HG03066 (cell line): ENCODE results near the gene RIC8A.

ENCODE experiments used
- ATAC-seq: cut with Tn5 transposase; IDR thresholded peaks from one replicate; pipeline ENCODE4 v1.9.1; 2021; ENCODE audit warnings: low read depth; ENCODE audit not compliant: unreplicated experiment

RIC8A gene

DNA sequence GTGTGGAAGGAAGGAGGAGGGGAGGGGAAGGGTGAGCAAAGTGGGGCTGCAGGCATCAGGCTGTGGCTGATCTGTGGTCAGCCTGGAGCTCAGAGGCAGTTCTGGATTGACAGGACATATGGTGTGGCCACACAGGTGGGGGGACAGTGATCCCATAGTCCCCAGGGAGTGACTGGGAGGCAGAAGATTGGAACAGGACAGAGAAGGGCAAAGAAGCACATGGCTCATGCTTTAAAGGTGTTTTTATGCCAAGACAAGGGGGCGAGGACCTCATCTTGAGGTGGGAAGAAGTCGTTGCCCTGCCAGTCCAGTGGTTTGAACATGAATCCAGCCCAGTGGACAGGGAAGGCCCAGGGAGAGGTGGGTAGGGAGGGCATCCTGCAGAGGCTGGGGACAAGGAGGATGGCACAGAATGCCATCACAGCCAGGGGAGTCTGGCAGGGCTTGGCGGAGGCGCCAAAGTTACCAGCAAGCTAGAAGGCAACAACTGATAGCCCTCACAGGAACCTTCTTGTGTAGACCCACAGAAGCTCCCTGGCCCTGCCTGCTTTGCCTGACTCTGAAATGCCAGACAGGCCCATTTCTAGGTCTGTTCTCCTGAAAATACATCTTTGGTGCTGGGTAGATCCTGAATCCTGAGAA lies 3.4 kb upstream of the RIC8A start:
- ATAC-seq: no peak

- ATAC-seq: no peak
These were observed 2.9 kb upstream of the RIC8A start for GRCh38 chr11:204587-205109.

- ATAC-seq: no peak
These were observed 2.1 kb upstream of the RIC8A start for GRCh38 chr11:205221-206001.

GRCh38 chr11:206002-206384 lies 1.5 kb upstream of the RIC8A start:
- no peak for ATAC-seq

GRCh38 chr11:206526-207207 lies 841 bp upstream of the RIC8A start:
- ATAC-seq: peak; percentile 19

GRCh38 chr11:207863-208180 lies 314 bp downstream of the RIC8A start:
- no peak for ATAC-seq

DNA sequence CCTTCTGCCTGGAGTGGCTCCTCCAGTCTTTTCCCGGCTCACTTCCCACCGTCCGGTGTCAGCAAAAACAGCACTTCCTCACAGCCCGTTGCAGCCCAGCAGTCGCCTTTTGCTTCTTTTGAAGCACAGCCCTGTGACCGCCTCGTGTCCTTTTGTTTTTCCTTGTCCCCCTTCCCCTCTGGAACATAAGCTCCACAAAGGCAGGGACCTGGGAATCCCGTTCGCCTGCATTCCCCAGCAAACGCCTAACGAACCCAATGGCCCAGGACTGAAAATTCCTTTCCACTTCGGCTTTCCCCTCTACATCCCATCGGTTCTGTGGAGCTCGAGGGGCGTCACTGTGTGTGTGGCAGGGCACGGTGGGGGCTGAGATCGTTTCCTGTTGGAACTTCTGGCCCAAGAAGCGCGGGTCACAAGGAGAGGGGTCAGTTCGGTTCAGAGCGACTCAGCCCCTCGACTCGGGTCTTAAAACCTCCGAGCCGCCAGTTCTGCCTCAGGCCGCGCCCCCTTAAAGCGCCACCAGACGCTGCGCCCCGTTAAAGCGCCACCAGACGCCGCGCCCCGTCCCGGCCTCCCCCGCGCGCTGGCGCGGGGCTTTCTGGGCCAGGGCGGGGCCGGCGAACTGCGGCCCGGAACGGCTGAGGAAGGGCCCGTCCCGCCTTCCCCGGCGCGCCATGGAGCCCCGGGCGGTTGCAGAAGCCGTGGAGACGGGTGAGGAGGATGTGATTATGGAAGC lies 841 bp downstream of the RIC8A start:
- no peak for ATAC-seq

DNA sequence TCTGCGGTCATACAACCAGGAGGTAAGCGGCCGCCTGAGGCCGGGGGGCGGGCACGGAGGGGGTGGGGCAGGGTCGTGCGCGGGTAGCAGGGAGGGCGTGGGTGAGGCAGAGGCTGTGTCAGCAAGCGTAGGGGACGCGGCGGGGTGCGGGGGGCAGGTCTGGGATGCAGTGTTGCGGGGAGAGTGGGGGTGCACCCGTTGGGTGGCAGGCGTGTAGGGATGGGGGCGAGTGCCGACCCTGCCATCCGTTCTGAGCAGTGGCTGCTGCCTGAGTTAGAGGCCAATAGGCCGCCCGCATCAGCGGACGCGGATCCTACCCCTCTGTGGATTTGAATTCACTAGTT lies 1.4 kb downstream of the RIC8A start:
- no peak for ATAC-seq

- no peak for ATAC-seq
These were observed 2.0 kb downstream of the RIC8A start for GRCh38 chr11:209275-210121.

DNA sequence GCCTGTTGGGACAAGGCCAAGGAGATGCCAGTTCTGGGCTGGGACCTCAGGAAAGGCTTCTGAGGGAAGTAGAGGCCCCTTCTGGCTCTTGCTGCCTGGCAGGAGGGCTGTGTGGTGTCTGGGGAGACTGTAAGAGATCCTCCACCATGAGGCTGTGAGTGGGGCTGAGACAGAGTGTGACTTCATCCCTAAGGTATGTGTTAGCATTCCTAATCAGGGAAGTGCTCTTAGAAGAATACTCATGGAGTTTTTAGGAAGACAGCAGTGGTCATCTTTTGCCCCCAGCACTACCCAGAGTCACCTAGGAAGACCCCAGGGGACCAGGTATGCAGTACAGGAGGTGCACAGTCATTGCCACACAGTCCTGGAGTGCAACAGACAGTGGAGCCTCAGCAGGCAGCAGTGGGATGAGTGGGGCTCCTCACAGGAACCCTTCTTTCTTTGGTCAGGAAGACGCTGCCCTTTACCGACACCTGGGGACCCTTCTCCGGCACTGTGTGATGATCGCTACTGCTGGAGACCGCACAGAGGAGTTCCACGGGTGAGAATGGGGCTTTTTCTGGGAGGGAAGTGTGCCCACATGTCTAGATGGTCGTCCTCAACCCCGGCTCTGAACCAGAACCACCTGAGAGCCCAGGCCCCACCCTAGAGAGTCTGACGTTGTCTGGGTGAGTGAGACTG lies 2.8 kb downstream of the RIC8A start:
- ATAC-seq: no peak

DNA sequence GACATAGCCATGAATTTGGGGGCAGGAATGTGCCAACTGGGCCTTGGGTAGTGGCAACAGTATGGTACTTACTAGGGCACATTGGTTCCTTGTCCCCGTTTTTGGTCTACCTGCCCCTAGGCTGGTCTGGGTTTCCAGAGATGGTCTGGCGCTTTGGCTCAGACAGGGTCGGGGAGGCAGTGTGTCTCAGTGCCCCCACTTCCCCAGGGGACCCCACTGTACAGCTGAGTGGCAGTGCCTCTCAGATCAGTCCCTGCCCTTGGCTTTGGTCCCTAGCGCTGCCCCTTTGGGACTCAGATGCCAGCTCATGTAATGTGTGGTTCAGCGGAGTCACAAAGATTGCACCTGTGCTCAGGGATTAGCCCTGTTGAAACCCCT lies 3.3 kb downstream of the RIC8A start:
- ATAC-seq: no peak

DNA sequence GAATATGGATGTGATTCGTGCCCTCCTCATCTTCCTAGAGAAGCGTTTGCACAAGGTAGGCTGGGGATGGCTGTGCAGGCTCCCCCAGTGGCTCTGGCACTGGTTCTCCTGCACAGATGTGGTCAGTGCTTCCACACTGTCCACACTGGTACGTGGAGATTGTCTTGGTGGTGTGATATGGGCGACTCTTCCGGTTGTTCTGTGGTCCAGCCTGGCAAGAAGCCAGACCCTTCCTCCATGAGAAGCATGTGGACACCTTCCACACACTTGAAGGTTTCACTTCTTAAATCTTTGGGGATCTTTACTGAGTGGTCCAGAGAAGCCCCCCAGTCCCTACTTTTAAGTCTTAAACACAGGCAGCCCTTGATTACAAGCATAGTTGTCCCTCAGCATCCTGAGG lies 3.8 kb downstream of the RIC8A start:
- no peak for ATAC-seq

DNA sequence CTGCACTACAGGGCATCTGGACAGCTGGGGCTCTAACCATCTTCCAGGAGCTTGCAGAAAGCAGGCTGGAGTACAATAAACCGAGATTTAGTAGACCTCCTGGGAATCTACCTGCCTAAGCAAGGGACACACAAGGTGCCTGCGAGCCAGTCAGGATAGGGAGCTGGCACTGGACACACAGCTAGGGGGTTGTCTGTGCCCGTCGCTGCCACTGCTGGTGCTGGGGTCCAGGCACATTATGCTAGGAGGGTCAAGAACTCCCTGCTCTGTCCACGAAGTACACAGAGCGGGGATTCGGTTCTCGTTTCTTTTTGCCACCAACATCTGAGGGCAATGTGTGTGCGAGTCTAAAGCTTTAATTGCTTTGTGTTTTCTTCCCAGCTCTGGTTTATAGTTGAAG lies 4.2 kb downstream of the RIC8A start:
- ATAC-seq: no peak

GRCh38 chr11:212150-213100 lies 4.9 kb downstream of the RIC8A start:
- ATAC-seq: no peak

DNA sequence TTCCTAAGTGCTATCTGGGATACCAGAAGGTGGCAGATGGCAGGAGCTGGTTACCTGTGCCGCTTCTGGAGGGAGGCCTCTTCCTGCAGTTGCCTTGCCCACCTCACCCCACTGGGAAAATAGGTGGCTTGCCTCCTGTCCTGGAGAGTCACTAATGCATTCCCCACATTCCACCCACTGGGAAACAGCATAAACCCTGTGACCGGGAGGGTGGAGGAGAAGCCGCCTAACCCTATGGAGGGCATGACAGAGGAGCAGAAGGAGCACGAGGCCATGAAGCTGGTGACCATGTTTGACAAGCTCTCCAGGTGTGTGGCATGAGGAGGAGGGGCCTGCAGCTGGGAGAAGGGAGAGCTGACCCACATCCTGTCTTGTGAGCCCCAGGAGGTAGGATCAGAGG lies 5.6 kb downstream of the RIC8A start:
- ATAC-seq: no peak

- no peak for ATAC-seq
These were observed 6.6 kb downstream of the RIC8A start for GRCh38 chr11:214083-214482.

- no peak for ATAC-seq
These were observed 8.1 kb downstream of the RIC8A start for GRCh38 chr11:215581-216037.

GRCh38 chr11:216081-216974 lies 8.8 kb downstream of the RIC8A start:
- no peak for ATAC-seq
